Measurements from ENCODE around the gene PITHD1. TPM values are rescaled to one million over a fixed set of nuclear protein-coding genes. Genes with fewer than 3 reads are reported as not detected.

PITHD1 gene
- total and polyA plus RNA-seq, 12 donors, result 25.3 to 71.7 (median 43.3) TPM

DNA sequence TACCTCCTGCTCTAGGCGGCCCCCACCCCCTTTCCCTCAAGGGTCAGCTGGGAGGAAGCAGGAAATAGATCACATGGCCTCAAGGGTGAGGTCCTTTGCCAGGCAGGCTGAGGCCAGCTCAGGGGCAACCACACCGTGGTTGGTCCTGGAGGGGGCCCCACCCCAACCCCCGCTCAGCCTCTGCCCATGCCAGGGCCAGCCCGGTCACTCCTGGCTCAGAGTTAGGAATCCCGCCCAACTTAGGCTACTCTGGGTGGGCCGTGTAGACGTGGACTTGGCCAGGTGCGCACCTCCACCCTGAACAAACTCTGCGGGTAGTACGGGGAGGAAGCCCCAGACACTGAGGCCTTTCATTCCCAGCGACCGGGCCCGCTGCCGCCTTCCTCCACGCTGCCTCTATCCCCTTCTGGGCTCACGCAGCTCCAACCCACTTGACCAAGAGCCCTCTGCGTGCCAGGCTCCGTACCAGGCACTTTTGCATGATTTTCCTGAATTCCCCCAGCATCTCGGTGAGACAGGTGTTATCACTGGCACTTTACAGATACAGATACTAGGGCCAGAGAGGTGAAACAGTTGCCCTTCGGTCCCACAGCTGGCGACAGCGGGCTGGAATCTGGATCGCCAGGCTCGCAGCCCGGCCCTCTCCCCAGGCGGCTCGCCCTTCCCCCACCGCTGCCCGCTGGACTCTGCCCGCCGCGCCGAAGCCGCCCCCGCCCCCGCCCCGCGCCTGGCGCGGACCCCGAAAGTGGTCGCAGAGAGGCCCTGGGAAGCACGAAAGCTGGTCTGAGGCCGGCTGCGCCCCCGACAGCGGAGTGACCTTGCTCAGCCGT, 21.6 kb downstream of the PITHD1 start:
- Histone ChIP-seq H3K9me3 (no peaks in the 10 kb centered on the region), H3K4me1 (peaks cover 11 to 26% (median 22%) of the 10 kb centered on the region in 9 donors), H3K27ac (peak overlapping the region; percentile 78 to 98 (median 94)), H3K36me3 (peaks cover 0 to 54% (median 7%) of the 10 kb centered on the region in 9 donors), H3K27me3 (no peaks in the 10 kb centered on the region), H3K4me3 (peak overlapping the region; percentile 72 to 98 (median 89))
- peak; percentile 14 to 52 (median 34) for ATAC-seq
- intact Hi-C loops (cut with DNase I), result loop anchor here in 1 of 10 donors (10.0 kb wide), 1 partner anchor 65 kb away; the partner anchor contains the start of gene FUCA1
- DNase-seq, result peak; percentile 48 to 52
- TF ChIP-seq, protein P1, sequence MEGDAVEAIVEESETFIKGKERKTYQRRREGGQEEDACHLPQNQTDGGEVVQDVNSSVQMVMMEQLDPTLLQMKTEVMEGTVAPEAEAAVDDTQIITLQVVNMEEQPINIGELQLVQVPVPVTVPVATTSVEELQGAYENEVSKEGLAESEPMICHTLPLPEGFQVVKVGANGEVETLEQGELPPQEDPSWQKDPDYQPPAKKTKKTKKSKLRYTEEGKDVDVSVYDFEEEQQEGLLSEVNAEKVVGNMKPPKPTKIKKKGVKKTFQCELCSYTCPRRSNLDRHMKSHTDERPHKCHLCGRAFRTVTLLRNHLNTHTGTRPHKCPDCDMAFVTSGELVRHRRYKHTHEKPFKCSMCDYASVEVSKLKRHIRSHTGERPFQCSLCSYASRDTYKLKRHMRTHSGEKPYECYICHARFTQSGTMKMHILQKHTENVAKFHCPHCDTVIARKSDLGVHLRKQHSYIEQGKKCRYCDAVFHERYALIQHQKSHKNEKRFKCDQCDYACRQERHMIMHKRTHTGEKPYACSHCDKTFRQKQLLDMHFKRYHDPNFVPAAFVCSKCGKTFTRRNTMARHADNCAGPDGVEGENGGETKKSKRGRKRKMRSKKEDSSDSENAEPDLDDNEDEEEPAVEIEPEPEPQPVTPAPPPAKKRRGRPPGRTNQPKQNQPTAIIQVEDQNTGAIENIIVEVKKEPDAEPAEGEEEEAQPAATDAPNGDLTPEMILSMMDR (IDR thresholded peaks at IDR 0.05), result no peak
- 2 to 3% methylated on average over 45 to 48 of the region's 48 CpGs for WGBS, 2 donors

- H3K9me3 ChIP-seq, result no peaks in the 10 kb centered on the region
- H3K4me3 ChIP-seq, result peak within 1 kb of the TSS; percentile 72 to 98 (median 89)
- intact Hi-C loops (cut with DNase I), result loop anchor here in 1 of 10 donors (10.0 kb wide), 1 partner anchor 64 kb away; the partner anchor contains the start of gene FUCA1
- no peaks in the 10 kb centered on the region for H3K27me3 ChIP-seq
- 0% methylated on average over 80 to 81 of the region's 82 CpGs for WGBS, 2 donors
- H3K27ac ChIP-seq, result peak within 1 kb of the TSS; percentile 78 to 98 (median 94)
- DNase-seq (peak; percentile 98), ATAC-seq (peak; percentile 94 to 97 (median 96))
- TF ChIP-seq, protein P1 (IDR thresholded peaks at IDR 0.05), result no peak
- H3K36me3 ChIP-seq, result peaks cover 0 to 53% (median 4%) of the 10 kb centered on the region in 9 donors
- peaks cover 11 to 26% (median 22%) of the 10 kb centered on the region in 9 donors for H3K4me1 ChIP-seq
These were observed 22.5 kb downstream of the PITHD1 start, which contains the start of gene GALE for GRCh38 chr1:23800400-23801337. Gene GALE, minus strand, starts transcription at chr1:23800754. Its CDS starts 1,747 bp downstream, at chr1:23799007.

- H3K36me3 ChIP-seq, result peaks cover 0 to 54% (median 0%) of the 10 kb centered on the region in 9 donors
- H3K4me1 ChIP-seq, result peaks cover 11 to 26% (median 22%) of the 10 kb centered on the region in 9 donors
- H3K9me3 ChIP-seq, result no peaks in the 10 kb centered on the region
- WGBS, 2 donors, result 21% methylated on average over 19 of the region's 19 CpGs
- intact Hi-C loops (cut with DNase I), result loop anchor here in 1 of 10 donors (10.0 kb wide), 1 partner anchor 63 kb away; the partner anchor contains the start of gene FUCA1
- TF ChIP-seq, protein P1 (IDR thresholded peaks at IDR 0.05), result peak in 1 of 9 donors; percentile 5
- H3K4me3 ChIP-seq, result peak overlapping the region; percentile 45 to 98 (median 89)
- DNase-seq (no peak), ATAC-seq (peak in 1 of 8 donors; percentile 1)
- peak overlapping the region; percentile 78 to 98 (median 94) for H3K27ac ChIP-seq
- no peaks in the 10 kb centered on the region for H3K27me3 ChIP-seq
These were observed 23.1 kb downstream of the PITHD1 start for GRCh38 chr1:23801338-23801748.
